Putamen (tissue), 1 donor: ENCODE data around the gene SERTAD1.

Source experiments
- DNase-seq: peaks from one replicate; pipeline ENCODE4 v3.0.0-alpha.2; 2016; ENCODE audit warnings: low spot score

SERTAD1 gene

GRCh38 chr19:40376286-40376862 is 49.4 kb downstream of the SERTAD1 start:
- DNase-seq, result no peak

- DNase-seq, result no peak
These were observed 51.7 kb downstream of the SERTAD1 start for GRCh38 chr19:40374084-40374483.

- DNase-seq, result no peak
These were observed 54.0 kb downstream of the SERTAD1 start for GRCh38 chr19:40371802-40372122.
